WI38 (cell line): Measurements from ENCODE around the gene MTMR6.

Source experiments
- H3K4me3 ChIP-seq: 2 replicates; pipeline ENCODE4 v1.5.1; 2011; ENCODE audit warnings: low read depth, mild to moderate bottlenecking, control low read depth, low read length
- TF ChIP-seq, protein P1 (sequence below): IDR thresholded peaks from 2 replicates; pipeline ENCODE4 v1.5.1; 2012; ENCODE audit warnings: low read depth, mild to moderate bottlenecking, control low read depth, low read length

MTMR6 gene

DNA sequence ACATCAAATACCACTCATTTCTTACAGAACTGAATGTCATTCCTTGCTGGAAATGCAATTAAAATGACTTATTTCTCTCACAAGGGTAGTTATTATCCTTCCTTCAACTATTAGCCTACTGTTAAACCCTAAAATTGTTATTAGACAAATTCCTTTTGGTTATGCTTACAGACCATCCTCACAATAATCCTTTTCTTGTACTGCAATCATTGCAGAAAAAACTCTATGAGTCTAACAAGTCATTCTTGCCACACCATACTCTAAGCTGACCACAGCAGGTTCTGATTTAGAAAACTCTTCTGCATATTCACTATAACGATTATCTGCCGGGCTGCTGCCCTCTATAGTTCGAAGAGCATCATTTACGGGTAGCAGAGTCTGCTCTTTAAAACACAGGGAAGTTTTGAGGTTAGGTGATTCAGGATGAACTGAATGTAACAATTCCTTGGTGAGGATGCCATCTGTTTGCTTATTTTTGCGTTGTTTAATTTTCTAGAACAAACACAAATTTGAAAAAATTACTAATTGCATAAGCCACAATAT is 38.2 kb downstream of the MTMR6 start:
- no peak overlapping the region for H3K4me3 ChIP-seq
- TF ChIP-seq, protein P1, sequence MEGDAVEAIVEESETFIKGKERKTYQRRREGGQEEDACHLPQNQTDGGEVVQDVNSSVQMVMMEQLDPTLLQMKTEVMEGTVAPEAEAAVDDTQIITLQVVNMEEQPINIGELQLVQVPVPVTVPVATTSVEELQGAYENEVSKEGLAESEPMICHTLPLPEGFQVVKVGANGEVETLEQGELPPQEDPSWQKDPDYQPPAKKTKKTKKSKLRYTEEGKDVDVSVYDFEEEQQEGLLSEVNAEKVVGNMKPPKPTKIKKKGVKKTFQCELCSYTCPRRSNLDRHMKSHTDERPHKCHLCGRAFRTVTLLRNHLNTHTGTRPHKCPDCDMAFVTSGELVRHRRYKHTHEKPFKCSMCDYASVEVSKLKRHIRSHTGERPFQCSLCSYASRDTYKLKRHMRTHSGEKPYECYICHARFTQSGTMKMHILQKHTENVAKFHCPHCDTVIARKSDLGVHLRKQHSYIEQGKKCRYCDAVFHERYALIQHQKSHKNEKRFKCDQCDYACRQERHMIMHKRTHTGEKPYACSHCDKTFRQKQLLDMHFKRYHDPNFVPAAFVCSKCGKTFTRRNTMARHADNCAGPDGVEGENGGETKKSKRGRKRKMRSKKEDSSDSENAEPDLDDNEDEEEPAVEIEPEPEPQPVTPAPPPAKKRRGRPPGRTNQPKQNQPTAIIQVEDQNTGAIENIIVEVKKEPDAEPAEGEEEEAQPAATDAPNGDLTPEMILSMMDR: no peak

DNA sequence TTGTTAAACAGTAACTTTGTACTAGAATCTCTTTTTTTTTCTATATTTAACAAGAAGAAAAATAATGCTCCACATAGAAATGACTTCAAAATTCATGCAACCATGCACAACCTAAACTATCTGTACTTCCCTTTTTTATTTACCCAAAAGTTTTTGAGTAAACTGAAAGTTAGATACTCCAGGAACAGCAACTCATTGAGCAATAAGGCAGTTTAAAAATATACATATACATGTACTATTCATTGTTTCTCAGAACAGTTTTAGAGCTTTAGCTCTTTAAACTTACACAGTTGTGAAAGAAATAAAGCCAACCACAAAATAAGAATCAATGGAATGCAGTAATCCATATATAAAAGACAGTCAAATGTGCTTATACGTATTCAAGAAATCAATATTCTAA is 39.2 kb downstream of the MTMR6 start:
- TF ChIP-seq, protein P1: no peak
- no peak overlapping the region for H3K4me3 ChIP-seq

DNA sequence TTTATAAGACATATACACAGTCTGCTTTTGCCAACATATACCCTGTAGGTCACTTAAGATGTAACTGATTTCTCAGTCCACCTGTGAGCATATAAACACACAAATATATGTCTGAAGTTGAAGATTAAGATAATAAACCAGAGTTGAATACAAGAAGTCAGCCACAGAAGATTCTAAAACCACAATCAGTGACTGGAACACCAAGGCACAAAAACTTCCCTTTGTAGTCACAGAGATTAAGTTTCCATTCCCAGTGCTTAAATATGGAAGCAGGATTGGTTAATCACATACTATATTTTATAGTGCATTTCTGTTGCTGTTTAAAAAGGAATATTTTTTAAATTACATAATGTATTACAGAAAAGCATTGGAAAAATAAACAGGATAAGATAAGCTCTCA is 39.9 kb downstream of the MTMR6 start:
- TF ChIP-seq, protein P1: no peak
- H3K4me3 ChIP-seq: no peak overlapping the region

DNA sequence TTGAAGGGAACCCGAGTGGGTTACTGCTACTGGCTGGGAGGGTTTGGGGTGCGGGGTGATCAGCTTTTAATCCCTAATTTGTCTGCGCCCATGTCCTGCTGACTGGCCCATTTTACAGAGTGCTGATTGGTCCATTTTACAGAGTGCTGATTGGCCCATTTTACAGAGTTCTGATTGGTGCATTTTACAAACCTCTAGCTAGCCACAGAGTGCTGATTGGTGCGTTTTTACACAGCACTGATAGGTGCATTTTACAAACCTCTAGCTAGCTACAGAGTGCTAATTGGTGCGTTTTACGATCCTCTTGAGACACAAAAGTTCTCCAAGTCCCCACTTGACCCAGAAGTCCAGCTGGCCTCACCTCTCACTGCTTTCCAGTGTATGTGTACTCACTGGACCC is 43.2 kb downstream of the MTMR6 start:
- TF ChIP-seq, protein P1: no peak
- H3K4me3 ChIP-seq: no peak overlapping the region

DNA sequence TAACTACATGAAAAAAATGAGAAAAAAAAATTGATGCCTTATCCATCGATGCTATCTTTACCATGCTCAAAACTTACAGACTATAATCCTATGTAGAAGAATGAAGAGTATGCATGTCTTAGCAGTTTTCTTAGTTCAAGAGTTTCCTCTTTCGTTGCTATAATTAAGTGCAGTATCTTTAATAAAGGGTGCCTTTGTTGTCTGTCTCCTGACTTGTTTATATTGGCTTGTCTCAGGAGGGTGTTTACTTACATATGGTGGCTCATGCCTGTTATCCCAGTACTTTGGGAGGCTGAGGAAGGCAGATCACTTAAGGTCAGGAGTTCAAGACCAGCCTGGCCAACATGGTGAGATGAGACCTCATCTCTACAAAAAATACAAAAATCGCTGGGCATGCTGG is 44.3 kb downstream of the MTMR6 start:
- H3K4me3 ChIP-seq: no peak overlapping the region
- TF ChIP-seq, protein P1: no peak

DNA sequence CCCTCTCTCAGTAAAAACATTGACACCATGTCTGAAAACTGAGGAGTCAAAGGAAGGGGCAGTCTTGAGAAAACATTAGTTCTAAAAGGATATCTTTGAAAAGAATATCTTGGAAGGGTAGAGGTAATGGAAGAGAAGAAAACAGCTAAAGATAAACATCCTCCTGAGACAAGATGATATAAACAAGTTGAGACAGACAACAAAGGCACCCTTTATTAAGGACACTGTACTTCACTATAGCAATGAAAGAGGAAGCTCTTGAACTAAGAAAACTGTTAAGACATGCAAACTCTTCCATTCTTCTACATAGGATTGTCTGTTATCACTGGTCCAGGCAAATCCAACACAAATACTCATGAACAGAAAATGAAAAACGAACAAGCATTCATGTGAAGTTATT is 46.3 kb downstream of the MTMR6 start:
- H3K4me3 ChIP-seq: no peak overlapping the region
- TF ChIP-seq, protein P1: no peak

DNA sequence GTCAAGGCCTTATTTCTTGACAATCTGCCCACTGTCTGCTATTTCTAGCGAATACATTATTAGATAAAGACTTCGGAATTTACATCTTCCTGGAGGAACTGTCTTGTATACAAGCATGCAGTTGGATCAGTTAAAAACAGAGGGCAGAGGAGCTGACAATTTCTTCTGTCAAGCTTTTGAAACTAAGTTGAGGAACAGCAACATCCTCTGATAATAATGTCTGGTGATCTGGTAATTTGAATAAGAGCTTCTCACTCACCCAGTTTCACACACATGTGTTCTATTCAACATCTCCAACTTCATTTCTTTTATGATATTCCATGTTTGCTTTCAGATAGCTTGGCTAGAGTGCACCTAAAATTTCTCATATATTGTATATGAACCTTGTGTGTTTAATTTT is 50.2 kb downstream of the MTMR6 start:
- TF ChIP-seq, protein P1: no peak

More for the DNA sequence above, 50.2 kb downstream of the MTMR6 start:
- H3K4me3 ChIP-seq: no peak overlapping the region
